ENCODE results near the gene CHPF2.

Gene CHPF2

DNA sequence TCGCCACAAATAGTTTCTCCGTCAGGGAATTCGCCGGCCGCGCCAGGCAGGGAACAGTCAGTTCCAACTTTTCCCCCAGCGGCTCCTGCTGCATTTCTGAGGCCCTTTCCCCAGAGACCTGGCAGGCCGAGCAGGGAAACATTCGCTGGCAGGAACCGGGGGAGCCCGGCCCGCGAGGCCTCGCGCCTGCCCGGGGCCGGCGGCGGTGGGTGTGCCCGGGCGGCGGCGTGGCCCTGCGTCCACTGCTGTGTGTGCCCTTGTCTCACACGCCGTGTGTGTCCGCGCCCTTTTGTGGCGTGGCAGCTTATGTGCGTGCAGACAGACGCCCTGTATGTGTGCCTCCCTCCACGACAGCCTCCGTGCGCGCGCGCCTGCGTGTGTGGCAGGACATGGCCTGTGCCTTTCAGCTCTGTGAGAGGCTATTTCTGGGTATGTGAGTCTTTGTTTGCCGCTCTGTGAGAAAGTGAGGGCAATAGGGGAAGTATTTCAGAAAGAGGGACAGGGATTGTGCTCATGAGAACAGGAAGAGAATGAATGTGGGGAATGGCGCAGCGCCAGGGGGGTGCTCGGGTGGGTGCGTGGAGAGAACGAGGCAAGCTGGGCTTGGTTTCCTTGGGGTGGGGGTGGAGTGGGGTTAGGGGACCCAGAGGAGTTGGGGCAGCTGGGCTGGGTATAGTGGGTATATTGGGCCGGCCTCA is 16.9 kb downstream of the CHPF2 start:
- in situ Hi-C loops (cut with HindIII; ENCODE audit: low pct_ligation_motif_present, low sequenced_read_pairs) = no loop called here
- peak; percentile 59 for DNase-seq
- H3K36me3 ChIP-seq (replicated peaks) = no peaks in the 10 kb centered on the region
- TF ChIP-seq, protein P1, sequence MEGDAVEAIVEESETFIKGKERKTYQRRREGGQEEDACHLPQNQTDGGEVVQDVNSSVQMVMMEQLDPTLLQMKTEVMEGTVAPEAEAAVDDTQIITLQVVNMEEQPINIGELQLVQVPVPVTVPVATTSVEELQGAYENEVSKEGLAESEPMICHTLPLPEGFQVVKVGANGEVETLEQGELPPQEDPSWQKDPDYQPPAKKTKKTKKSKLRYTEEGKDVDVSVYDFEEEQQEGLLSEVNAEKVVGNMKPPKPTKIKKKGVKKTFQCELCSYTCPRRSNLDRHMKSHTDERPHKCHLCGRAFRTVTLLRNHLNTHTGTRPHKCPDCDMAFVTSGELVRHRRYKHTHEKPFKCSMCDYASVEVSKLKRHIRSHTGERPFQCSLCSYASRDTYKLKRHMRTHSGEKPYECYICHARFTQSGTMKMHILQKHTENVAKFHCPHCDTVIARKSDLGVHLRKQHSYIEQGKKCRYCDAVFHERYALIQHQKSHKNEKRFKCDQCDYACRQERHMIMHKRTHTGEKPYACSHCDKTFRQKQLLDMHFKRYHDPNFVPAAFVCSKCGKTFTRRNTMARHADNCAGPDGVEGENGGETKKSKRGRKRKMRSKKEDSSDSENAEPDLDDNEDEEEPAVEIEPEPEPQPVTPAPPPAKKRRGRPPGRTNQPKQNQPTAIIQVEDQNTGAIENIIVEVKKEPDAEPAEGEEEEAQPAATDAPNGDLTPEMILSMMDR (IDR thresholded peaks at IDR 0.05; ENCODE audit: low read depth, low read length, missing control alignments) = no peak
- H3K27me3 ChIP-seq (replicated peaks) = no peaks in the 10 kb centered on the region
- H3K27ac ChIP-seq = peak overlapping the region; percentile 58
- H3K4me3 ChIP-seq (ENCODE audit: low read depth, low read length) = peak overlapping the region; percentile 73

DNA sequence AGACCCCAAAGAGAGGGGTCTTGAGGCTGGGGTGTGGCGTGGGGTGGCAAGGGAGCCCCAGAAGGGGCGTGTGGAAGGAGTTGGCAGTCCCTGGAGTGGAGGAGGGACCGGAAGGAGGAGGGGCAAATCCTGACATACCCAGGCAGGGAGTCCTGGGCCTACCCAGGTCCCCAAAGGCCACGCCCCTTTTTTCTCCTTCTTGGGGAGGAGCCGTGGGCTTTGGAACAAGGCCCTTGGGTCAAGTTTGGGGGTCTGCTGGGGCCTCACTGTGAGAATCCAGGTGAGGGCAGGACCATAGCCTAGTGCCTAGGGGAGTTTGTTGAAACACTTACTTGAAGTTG is 17.4 kb downstream of the CHPF2 start:
- no peak overlapping the region for H3K4me3 ChIP-seq (ENCODE audit: low read depth, low read length)
- TF ChIP-seq, protein P1 (IDR thresholded peaks at IDR 0.05; ENCODE audit: low read depth, low read length, missing control alignments) = no peak
- no peak overlapping the region for H3K27ac ChIP-seq
- H3K27me3 ChIP-seq (replicated peaks) = no peaks in the 10 kb centered on the region
- DNase-seq = peak; percentile 8
- H3K36me3 ChIP-seq (replicated peaks) = no peaks in the 10 kb centered on the region
- in situ Hi-C loops (cut with HindIII; ENCODE audit: low pct_ligation_motif_present, low sequenced_read_pairs) = no loop called here

DNA sequence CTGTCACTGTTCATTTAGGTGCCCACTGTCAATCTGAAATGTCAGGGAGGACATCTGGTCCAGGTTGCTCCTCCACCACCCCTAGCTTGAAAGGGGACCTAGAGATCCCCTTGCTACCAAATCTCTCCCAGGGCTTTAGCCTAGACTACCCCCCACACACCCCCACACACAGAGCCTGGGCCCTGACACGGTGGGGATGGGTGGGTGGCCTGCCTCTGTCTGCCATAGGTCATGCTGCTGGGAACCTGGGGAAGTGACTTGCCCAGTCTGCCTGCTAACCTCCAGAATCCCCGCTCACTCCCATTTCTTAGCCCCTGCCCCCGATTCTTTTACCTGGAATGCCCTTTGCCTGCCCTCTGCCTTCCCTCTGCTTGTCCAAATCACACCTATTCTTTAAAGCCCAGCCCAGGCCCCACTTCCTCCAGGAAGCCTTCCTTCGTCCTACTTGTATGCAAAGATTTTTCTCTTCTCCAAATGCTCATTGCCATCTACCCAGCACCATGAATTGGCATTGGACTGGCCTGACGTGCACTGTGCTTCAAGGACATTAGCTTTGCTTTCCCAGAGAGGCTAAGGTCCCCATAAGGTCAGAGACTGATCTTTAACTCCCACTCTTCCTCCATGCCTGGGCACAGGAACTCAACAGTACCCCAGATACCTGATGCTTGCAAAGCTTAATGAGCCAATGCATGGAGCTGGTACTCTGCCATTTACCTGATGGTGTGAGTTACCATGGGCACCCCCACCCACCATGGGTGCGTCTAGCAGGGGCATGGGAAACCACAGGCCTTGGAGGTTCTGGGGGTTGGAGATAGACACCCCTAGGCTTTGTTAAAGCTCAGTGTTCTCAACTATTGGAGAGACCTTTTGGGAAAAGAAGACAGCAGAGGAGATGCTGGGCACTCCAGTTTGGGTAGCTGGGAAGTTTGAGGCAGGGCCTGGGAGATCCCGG is 18.2 kb downstream of the CHPF2 start:
- Histone ChIP-seq H3K27me3 (replicated peaks) (peaks cover under 1% of the 10 kb centered on the region), H3K4me3 (ENCODE audit: low read depth, low read length) (no peak overlapping the region), H3K36me3 (replicated peaks) (no peaks in the 10 kb centered on the region), H3K27ac (no peak overlapping the region)
- TF ChIP-seq, protein P1 (IDR thresholded peaks at IDR 0.05; ENCODE audit: low read depth, low read length, missing control alignments) = no peak
- in situ Hi-C loops (cut with HindIII; ENCODE audit: low pct_ligation_motif_present, low sequenced_read_pairs) = no loop called here
- DNase-seq = no peak

DNA sequence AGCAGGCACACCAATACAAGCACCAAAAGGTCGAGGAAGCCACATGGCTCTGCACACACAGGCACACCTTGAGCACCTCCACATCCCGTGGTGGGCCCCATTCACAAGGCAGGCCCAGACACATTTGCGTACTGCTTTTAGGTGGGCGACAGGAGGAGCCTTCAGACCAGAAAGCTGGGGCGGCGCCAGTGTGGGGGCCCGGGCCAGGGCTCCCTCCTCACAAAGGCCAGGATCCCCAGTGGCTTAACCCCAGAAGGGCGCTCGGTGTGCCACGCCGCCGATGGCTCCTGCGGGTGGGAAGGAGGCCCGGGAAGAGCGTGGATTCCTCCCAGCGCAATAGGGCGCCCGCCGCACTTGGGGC is 19.0 kb downstream of the CHPF2 start:
- Histone ChIP-seq H3K36me3 (replicated peaks) (no peaks in the 10 kb centered on the region), H3K4me3 (ENCODE audit: low read depth, low read length) (peak overlapping the region; percentile 63), H3K27me3 (replicated peaks) (peaks cover 5% of the 10 kb centered on the region), H3K27ac (no peak overlapping the region)
- TF ChIP-seq, protein P1 (IDR thresholded peaks at IDR 0.05; ENCODE audit: low read depth, low read length, missing control alignments) = no peak
- in situ Hi-C loops (cut with HindIII; ENCODE audit: low pct_ligation_motif_present, low sequenced_read_pairs) = no loop called here
- DNase-seq = no peak

DNA sequence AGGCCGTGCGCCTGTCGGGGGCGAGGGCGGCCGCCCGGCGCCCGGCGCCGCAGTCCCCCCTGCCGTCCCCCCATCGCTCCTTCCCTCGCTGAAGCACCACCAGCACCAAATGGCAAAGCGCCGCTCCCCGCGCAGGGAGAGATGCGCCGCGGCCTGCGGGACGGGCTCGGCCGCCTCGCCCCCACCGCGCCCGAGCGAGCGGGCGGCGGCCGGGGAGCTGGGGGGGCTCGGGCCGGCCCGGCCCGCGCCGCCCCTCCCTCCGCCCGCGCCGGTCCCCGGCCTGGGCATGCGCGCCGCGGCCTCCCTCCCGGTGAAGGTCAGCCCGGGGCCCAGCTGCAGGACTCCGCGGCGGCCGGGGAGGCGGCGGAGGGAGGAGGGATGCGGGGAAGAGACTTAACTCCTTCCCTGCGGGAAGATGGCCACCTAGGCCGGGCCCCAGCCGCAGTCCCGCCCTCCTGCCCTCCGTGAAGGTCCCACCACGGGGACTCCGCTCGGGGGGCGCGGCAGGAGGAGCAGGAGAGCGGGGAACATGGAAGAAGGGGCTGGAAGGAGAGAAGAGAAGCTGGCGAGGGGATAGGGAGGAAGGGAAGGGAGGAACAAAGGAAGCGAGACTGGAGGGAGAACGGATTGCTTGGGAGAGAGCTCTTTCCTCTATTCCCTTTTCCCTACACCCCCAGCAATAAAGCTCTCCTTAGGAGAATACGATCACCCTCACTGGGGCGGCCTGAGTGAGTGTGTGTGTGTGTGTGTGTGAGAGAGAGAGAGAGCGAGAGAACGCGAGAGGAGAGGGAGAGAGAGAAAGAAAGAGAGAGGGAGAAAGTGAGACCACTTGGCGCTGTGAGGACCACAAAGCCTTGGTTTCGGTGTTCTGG is 19.6 kb downstream of the CHPF2 start:
- no peak overlapping the region for H3K27ac ChIP-seq
- no peaks in the 10 kb centered on the region for H3K36me3 ChIP-seq (replicated peaks)
- peak overlapping the region; percentile 63 for H3K4me3 ChIP-seq (ENCODE audit: low read depth, low read length)
- in situ Hi-C loops (cut with HindIII; ENCODE audit: low pct_ligation_motif_present, low sequenced_read_pairs) = no loop called here
- TF ChIP-seq, protein P1 (IDR thresholded peaks at IDR 0.05; ENCODE audit: low read depth, low read length, missing control alignments) = no peak
- DNase-seq = peak; percentile 45
- H3K27me3 ChIP-seq (replicated peaks) = peaks cover 7% of the 10 kb centered on the region

All from brain microvascular endothelial cell (primary cell).